ENCODE measurements around the gene FGFR1OP2.
A peak's percentile ranks its signal among the peaks of the same experiment; 100 is the strongest.
"Not testable (repeated sequence)": the region's sequence is repeated elsewhere in the genome, so short reads cannot be mapped to it uniquely, and the experiment has no call there.

FGFR1OP2 gene

GRCh38 chr12:26937863-26938700 is at the start of gene FGFR1OP2, which contains the start of gene INTS13:
TSS of gene FGFR1OP2 (plus strand) at chr12:26938470. CDS start at chr12:26954159, 15,689 bp downstream.
TSS of gene INTS13 (minus strand) at chr12:26937981. CDS start at chr12:26936803, 1,178 bp downstream.
- H3K4me3 ChIP-seq (ENCODE audit: low read depth, low read length), result peak within 1 kb of the TSS; percentile 96
- DNase-seq (ENCODE audit: low read depth), result peak; percentile 96

GRCh38 chr12:26890784-26891183 is 47.5 kb upstream of the FGFR1OP2 start:
- no peak for DNase-seq (ENCODE audit: low read depth)
- no peak overlapping the region for H3K4me3 ChIP-seq (ENCODE audit: low read depth, low read length)

GRCh38 chr12:26891704-26892103 is 46.6 kb upstream of the FGFR1OP2 start:
- no peak overlapping the region for H3K4me3 ChIP-seq (ENCODE audit: low read depth, low read length)
- no peak for DNase-seq (ENCODE audit: low read depth)

- H3K4me3 ChIP-seq (ENCODE audit: low read depth, low read length), result no peak overlapping the region
- no peak for DNase-seq (ENCODE audit: low read depth)
Measured at GRCh38 chr12:26895672-26896071, 42.6 kb upstream of the FGFR1OP2 start.

- H3K4me3 ChIP-seq (ENCODE audit: low read depth, low read length), result no peak overlapping the region
- no peak for DNase-seq (ENCODE audit: low read depth)
Measured at GRCh38 chr12:26896913-26897312, 41.4 kb upstream of the FGFR1OP2 start.

DNA sequence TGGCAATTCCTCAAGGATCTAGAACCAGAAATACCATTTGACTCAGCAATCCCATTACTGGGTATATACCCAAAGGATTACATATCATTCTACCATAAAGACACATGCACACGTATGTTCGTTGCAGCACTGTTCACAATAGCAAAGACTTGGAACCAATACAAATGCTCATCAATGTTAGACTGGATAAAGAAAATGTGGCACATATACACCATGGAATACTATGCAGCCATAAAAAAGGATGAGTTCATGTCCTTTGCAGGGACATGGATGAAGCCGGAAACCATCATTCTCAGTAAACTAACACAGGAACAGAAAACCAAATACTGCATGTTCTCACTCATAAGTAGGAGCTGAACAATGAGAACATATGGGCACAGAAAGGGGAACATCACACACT is 34.9 kb upstream of the FGFR1OP2 start:
- DNase-seq (ENCODE audit: low read depth); H3K4me3 ChIP-seq (ENCODE audit: low read depth, low read length): not testable (repeated sequence)

GRCh38 chr12:26906024-26906423 is 32.2 kb upstream of the FGFR1OP2 start:
- DNase-seq (ENCODE audit: low read depth), result no peak
- H3K4me3 ChIP-seq (ENCODE audit: low read depth, low read length), result no peak overlapping the region

DNA sequence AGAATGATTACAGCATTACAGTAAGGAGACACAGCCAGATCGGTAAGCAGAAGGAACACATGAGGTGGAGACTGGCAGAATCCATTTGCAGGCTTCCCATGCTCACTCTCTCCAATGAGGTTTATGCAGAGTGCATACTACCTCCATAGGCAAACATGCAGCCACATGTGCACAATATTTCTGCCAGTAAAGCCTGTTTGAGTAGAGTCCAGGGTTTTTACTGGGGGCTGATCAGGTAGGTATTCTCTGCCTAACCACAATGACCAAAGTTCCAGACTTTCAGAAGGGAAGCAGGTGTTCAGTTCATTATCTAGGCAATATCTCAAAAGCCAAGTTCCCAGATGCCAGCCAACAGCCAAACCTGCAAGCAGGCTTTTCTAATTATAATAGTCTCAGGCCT is 31.6 kb upstream of the FGFR1OP2 start:
- DNase-seq (ENCODE audit: low read depth), result no peak

DNA sequence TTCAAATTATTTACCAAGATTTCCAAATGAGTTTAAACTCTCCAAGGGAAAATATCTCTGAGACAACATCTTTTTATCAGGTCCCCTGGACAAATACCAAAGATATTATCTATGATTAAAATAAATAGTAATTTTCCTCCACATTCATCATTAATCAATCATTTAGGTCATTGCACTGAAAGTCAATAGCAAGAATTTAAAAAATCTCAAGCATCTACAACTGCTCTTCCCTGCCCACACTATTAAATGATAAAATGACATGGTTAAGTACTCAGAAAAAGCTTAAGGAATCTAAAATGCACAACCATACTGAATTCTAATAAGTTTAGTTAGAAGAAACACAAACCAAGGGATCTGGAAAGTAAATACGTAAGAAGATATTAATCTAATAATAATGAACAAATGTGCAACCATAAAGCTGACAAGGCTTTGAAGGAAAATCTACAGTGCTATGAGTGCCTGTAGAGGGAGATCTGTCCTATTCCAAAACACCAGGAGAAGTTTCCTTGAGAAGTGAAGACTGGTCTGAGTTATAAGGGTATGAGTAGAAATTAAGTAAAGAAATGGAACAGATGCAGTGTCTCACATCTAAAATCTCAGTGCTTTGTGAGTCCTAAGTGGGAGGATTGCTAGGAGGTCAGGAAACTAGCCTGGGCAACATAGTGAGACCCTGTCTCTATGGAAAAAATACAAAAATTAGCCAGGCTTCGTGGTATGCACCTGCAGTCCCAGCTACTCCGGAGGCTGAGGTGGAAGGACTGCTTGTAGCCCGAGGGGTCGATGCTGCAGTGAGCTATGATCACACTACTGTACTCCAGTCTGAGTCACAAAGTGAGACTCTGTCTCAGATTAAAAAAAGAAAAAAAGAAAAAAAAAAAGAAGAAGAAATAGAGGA is 19.7 kb upstream of the FGFR1OP2 start:
- DNase-seq (ENCODE audit: low read depth), result no peak
- H3K4me3 ChIP-seq (ENCODE audit: low read depth, low read length), result no peak overlapping the region

More for the DNA sequence above, 31.6 kb upstream of the FGFR1OP2 start:
- no peak overlapping the region for H3K4me3 ChIP-seq (ENCODE audit: low read depth, low read length)

DNA sequence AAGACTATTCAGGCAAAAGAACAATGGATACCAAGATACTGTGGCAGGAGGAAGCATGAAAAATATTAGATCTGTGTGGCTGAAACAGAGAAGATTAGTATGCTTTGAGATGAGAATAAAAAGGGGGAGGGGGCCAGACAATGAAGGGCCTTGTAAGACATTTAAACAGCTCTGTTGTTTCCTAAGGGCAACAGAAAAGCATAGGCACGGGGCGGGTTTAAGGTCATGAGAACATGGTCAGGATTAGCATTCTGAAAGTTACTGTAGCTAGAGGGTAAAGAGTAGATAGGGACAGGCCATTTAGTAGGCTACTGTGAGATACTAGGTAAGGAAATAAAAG is 19.1 kb upstream of the FGFR1OP2 start:
- no peak overlapping the region for H3K4me3 ChIP-seq (ENCODE audit: low read depth, low read length)
- no peak for DNase-seq (ENCODE audit: low read depth)

DNA sequence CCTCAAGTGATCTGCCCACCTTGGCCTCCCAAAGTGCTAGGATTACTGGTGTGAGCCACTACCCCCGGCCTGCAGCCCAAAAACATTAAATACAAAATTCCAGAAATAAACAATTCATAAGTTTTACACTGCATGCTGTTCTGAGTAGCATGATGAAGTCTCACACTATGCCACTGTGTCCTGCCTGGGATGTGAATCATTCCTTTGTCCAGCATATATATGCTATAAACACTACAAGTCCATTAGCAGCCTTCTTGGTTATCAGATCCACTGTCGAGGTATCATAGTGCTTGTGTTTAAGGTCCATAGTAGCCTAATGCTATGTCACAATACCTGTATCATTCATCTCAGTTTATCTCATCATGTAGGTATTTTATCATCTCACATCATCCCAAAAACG is 16.4 kb upstream of the FGFR1OP2 start:
- DNase-seq (ENCODE audit: low read depth), result no peak
- H3K4me3 ChIP-seq (ENCODE audit: low read depth, low read length), result no peak overlapping the region

DNA sequence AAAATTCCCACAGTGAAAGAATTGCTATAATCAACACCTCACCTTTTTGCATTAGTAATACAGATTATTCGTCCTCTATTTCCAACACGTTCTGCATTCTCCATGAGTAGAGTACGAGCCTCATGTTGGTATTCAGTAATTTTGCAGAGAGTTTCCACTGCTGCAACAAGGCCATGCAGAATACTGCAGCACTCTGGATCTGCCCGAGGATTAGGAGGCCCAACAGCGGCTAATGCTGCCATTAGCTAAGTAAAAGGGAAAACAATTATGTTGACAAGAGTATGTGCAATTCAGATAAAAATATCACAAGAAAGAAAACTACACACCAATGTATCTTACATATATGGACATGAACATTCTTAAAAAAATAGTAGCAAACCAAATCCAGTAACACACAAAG is 9.6 kb upstream of the FGFR1OP2 start:
- DNase-seq (ENCODE audit: low read depth), result no peak
- H3K4me3 ChIP-seq (ENCODE audit: low read depth, low read length), result no peak overlapping the region

GRCh38 chr12:26929590-26929989 is 8.7 kb upstream of the FGFR1OP2 start:
- no peak for DNase-seq (ENCODE audit: low read depth)
- no peak overlapping the region for H3K4me3 ChIP-seq (ENCODE audit: low read depth, low read length)

GRCh38 chr12:26935636-26936378 is 2.5 kb upstream of the FGFR1OP2 start:
- no peak for DNase-seq (ENCODE audit: low read depth)
- peak overlapping the region; percentile 96 for H3K4me3 ChIP-seq (ENCODE audit: low read depth, low read length)

GRCh38 chr12:26936559-26937442 is 1.5 kb upstream of the FGFR1OP2 start:
- DNase-seq (ENCODE audit: low read depth), result no peak

GRCh38 chr12:26937443-26937862 is 817 bp upstream of the FGFR1OP2 start:
- no peak for DNase-seq (ENCODE audit: low read depth)
- peak overlapping the region; percentile 96 for H3K4me3 ChIP-seq (ENCODE audit: low read depth, low read length)

More at GRCh38 chr12:26936559-26937442, 1.5 kb upstream of the FGFR1OP2 start:
- H3K4me3 ChIP-seq (ENCODE audit: low read depth, low read length), result peak overlapping the region; percentile 96

- peak overlapping the region; percentile 96 for H3K4me3 ChIP-seq (ENCODE audit: low read depth, low read length)
- DNase-seq (ENCODE audit: low read depth), result no peak
Measured at GRCh38 chr12:26938701-26939062, 412 bp downstream of the FGFR1OP2 start.

DNA sequence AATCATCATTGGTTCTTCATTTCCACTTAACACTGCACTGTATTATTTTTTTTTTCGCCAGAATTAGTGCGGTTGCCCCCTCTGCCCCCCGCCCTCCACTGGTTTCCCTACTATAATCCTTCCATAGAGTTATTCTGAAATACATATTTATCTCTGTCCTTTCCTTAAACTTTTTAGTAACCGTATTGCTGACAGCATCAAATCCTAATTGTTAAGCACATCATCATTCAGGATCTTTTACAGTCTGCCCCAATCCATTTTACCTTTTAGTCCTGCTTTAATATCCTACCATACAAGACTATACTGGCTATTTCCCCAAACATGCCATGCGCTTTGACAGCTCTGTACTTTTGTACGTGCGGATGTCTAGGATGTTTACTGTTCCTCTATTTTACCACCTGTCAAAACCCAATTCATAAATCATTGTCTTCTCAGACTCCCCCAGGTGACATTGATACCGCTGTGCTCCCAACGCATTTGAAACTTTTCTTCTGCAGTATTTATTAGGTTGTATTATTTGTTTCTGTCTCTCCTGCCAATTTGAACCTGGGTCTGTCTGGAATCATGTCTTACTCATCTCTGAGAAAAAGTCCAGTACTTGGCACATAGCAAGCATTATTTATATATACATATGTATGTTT is 1.0 kb downstream of the FGFR1OP2 start:
- peak overlapping the region; percentile 96 for H3K4me3 ChIP-seq (ENCODE audit: low read depth, low read length)
- DNase-seq (ENCODE audit: low read depth), result no peak

All from skeletal muscle cell (primary cell).